Neutrophil (primary cell): ENCODE measurements around the gene DCANP1.

ENCODE experiments used
- H3K27ac ChIP-seq: fragments of 200-600 bp; sonication (generic); 2 replicates; pipeline ENCODE4 v1.5.1; 2016; ENCODE audit warnings: mild to moderate bottlenecking, moderate library complexity
- H3K27me3 ChIP-seq: fragments of 200-600 bp; sonication (generic); 2 replicates; pipeline ENCODE4 v1.6.0; 2016; ENCODE audit warnings: mild to moderate bottlenecking
- H3K36me3 ChIP-seq: fragments of 200-600 bp; sonication (generic); 2 replicates; pipeline ENCODE4 v1.5.1; 2017
- H3K4me1 ChIP-seq, 2 experiments: fragments of 200-600 bp in 1 of 2; sonication (generic) in 1 of 2; 1 replicate in 1 of 2; 2 replicates in 1 of 2; pipeline versions ENCODE4 v1.5.1 to v1.6.1; 2013 to 2016; ENCODE audit warnings: low read depth in 1 of 2, low read length in 1 of 2, mild to moderate bottlenecking in 1 of 2, moderate library complexity in 1 of 2; ENCODE audit not compliant: control insufficient read depth in 1 of 2, insufficient read depth in 1 of 2
- H3K4me3 ChIP-seq, 2 experiments: fragments of 200-600 bp in 1 of 2; sonication (generic) in 1 of 2; 1 replicate in 1 of 2; 2 replicates in 1 of 2; pipeline ENCODE4 v1.5.1; 2013 to 2016; ENCODE audit warnings: low read depth in 1 of 2, low read length in 1 of 2, mild to moderate bottlenecking in 1 of 2, moderate library complexity in 1 of 2
- H3K9me3 ChIP-seq: fragments of 200-600 bp; sonication (generic); 2 replicates; pipeline ENCODE4 v1.5.1; 2016
- CTCF ChIP-seq: fragments of 200-600 bp; sonication (generic); IDR thresholded peaks from 2 replicates; pipeline ENCODE4 v1.5.1; 2016; ENCODE audit warnings: antibody characterized with exemption

Gene DCANP1

GRCh38 chr5:135468541-135468940, 21.4 kb upstream of the DCANP1 start:
- Histone ChIP-seq H3K4me3 (no peak overlapping the region), H3K27me3 (peaks cover 93% of the 10 kb centered on the region), H3K9me3 (no peaks in the 10 kb centered on the region), H3K27ac (no peak overlapping the region), H3K4me1 (peaks cover 3 to 5% of the 10 kb centered on the region in 2 experiments), H3K36me3 (no peaks in the 10 kb centered on the region)
- no peak for TF ChIP-seq CTCF

GRCh38 chr5:135467871-135468485, 20.8 kb upstream of the DCANP1 start:
- Histone ChIP-seq H3K4me3 (no peak overlapping the region), H3K36me3 (no peaks in the 10 kb centered on the region), H3K9me3 (no peaks in the 10 kb centered on the region), H3K27me3 (peaks cover 95% of the 10 kb centered on the region), H3K4me1 (peaks cover 3 to 5% of the 10 kb centered on the region in 2 experiments), H3K27ac (no peak overlapping the region)
- no peak for TF ChIP-seq CTCF

- H3K36me3 ChIP-seq, result no peaks in the 10 kb centered on the region
- TF ChIP-seq CTCF, result no peak
Measured at GRCh38 chr5:135467051-135467625, 20.0 kb upstream of the DCANP1 start.

GRCh38 chr5:135466178-135467050, 19.3 kb upstream of the DCANP1 start:
- no peaks in the 10 kb centered on the region for H3K9me3 ChIP-seq
- H3K36me3 ChIP-seq, result no peaks in the 10 kb centered on the region
- peak overlapping the region in 1 of 2 experiments; percentile 24 for H3K4me3 ChIP-seq
- H3K4me1 ChIP-seq, result peaks cover 3 to 5% of the 10 kb centered on the region in 2 experiments
- H3K27me3 ChIP-seq, result peaks cover 98% of the 10 kb centered on the region
- no peak for TF ChIP-seq CTCF
- H3K27ac ChIP-seq, result no peak overlapping the region

More at GRCh38 chr5:135467051-135467625, 20.0 kb upstream of the DCANP1 start:
- Histone ChIP-seq H3K4me3 (no peak overlapping the region), H3K27ac (no peak overlapping the region), H3K9me3 (no peaks in the 10 kb centered on the region), H3K27me3 (peaks cover 100% of the 10 kb centered on the region), H3K4me1 (peaks cover 3 to 5% of the 10 kb centered on the region in 2 experiments)

GRCh38 chr5:135465391-135466122, 18.4 kb upstream of the DCANP1 start:
- TF ChIP-seq CTCF, result no peak
- no peaks in the 10 kb centered on the region for H3K9me3 ChIP-seq
- H3K4me3 ChIP-seq, result no peak overlapping the region
- H3K27me3 ChIP-seq, result peaks cover 95% of the 10 kb centered on the region
- H3K27ac ChIP-seq, result no peak overlapping the region
- H3K36me3 ChIP-seq, result no peaks in the 10 kb centered on the region
- H3K4me1 ChIP-seq, result peaks cover 3 to 5% of the 10 kb centered on the region in 2 experiments
